KG1 (cell line): ENCODE measurements around the gene TMEM134.
"Not testable (repeated sequence)": the region's sequence is repeated elsewhere in the genome, so short reads cannot be mapped to it uniquely, and the experiment has no call there.

Experiments used
- DNase-seq: peaks from one replicate; lab custom pipeline; 2025; lab: John Stamatoyannopoulos, UW

The TMEM134 gene, protein sequence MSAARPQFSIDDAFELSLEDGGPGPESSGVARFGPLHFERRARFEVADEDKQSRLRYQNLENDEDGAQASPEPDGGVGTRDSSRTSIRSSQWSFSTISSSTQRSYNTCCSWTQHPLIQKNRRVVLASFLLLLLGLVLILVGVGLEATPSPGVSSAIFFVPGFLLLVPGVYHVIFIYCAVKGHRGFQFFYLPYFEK

GRCh38 chr11:67468759-67469507 is at the start of gene TMEM134:
Gene TMEM134 (minus strand): TSS chr11:67469251. CDS start chr11:67469192, 59 bp downstream.
- DNase-seq, result peak; percentile 83

GRCh38 chr11:67517784-67518552 is 48.9 kb upstream of the TMEM134 start:
- DNase-seq, result no peak

- no peak for DNase-seq
Observed at GRCh38 chr11:67516806-67517205, 47.8 kb upstream of the TMEM134 start.

GRCh38 chr11:67514116-67514515 is 45.1 kb upstream of the TMEM134 start:
- no peak for DNase-seq

DNA sequence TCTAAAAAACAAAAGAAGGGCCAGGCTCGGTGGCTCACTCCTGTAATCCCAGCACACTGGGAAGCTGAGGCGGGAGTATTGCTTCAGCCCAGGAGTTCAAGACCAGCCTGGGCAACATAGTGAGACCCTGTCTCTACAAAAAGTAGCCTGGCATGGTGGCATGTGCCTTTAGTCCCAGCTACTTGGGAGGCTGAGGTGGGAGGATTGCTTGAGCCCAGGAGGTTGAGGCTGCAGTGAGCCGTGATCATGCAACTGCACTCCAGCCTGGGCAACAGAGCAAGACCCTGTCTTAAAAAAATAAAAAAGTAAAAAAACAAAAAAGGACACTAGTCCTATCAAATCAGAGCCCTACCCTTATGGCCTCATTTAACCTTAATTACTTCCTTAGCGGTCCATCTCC is 42.5 kb upstream of the TMEM134 start:
- not testable (repeated sequence) for DNase-seq

- DNase-seq, result no peak
Observed at GRCh38 chr11:67510023-67510345, 40.9 kb upstream of the TMEM134 start.

GRCh38 chr11:67508486-67509121 is 39.6 kb upstream of the TMEM134 start:
- peak; percentile 96 for DNase-seq

DNA sequence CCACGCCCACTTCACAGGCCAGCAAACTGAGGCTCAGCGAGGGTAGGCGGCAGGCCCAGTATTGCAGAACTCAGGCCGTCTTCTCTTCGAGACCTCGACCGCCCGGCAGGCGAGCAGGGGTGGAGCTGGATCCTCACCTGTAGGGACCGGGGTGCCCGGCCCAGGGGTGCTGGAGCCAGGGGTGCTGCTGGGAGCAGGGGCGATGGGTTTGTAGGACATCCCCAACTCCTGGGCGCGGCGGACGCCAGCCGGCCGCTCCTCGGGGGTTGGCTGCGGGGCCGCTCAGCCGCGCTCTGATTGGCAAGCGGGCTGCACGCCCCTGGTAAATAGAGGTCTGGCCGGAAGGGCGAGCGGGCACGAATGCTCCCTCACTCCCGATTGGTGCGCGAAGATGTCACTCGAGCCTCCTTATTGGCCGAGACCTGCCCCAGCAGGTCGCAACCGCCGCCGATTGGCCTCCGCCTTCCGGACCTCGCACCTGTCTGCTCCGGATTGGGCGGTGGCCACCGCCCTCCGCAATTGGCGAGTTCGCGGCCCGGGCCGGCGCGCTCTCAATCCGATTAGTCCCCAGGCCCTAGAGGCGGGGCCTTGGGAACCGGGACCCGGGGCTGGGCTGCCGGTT is 38.9 kb upstream of the TMEM134 start, which contains the start of gene CDK2AP2:
Gene CDK2AP2, minus strand, starts transcription at position 299 of the 622 bp plus-strand sequence. Its CDS starts 80 bp downstream, at position 219.
- peak; percentile 99 for DNase-seq

GRCh38 chr11:67507242-67507863 is 38.3 kb upstream of the TMEM134 start:
- no peak for DNase-seq

- DNase-seq, result no peak
Observed at GRCh38 chr11:67506426-67507051, 37.5 kb upstream of the TMEM134 start.

GRCh38 chr11:67505605-67506396 is 36.8 kb upstream of the TMEM134 start:
- DNase-seq, result peak; percentile 95

DNA sequence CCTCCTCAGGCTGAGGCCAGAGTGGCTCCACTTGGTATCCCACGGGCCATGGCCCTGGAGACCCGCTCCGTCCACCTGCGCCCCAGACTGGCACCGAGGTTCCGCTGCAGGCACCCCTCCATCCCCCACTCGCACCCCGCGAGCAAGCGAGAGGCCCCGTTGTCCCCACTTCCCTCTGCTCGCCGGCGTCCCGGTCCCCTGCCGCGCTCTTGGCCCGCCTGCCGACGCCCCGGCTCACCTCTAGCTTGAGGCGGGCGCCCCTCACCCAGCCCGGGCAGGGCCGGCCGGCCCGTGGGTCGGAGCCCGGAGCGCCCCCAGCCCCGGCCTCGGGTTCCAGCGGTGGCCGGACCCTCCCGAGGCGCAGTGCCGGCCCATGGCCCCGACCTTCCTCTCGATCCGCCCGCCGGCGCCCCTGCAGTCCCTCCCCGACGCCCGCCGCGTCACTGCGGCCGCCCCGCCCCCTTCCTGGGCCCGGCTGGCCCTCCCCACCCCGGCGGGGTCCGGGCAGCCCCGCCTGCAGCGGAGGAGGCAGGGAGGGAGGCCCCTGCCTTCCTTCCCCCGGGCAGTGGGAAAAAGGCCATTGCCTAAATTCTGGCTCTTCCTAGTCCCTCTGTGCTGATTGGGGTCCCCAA is 36.0 kb upstream of the TMEM134 start, which contains the start of gene PITPNM1:
Gene PITPNM1, minus strand, starts transcription at position 414 of the 632 bp plus-strand sequence. CDS start 1,183 bp downstream, outside the sequence.
- no peak for DNase-seq

- DNase-seq, result no peak
Observed at GRCh38 chr11:67504005-67504949, 35.2 kb upstream of the TMEM134 start.

- DNase-seq, result no peak
Observed at GRCh38 chr11:67503119-67504004, 34.3 kb upstream of the TMEM134 start.

DNA sequence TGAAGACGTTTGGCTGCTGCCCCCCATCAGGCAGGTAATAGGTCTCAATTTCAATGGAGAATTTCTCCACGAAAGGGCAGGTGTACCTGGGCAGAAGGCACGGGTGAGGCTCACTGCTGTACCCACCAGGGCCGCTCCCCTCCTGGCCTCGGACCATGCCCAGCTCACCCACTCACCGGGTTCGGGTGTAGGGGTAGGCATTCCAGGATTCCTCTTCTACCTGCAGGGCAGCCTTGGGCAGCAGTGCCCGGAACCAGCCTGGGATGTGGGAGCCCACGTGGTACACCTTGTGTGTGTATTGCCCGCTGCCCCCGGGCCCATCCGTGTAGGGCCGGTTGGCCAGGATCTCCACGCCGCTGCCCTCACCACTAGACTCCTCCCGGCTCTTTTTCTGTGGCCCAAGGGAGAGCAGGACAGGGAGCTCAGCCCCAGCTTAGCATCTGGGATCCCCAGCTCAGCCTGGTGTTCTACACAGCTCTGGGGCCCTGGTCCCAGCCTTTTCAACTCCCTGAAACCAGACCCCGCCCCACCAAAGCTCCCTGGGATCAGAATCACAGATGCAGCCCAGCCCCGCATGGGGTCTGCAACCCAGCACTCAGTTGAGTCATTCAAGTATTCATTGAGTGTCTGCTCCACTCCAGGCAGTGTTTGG is 33.4 kb upstream of the TMEM134 start:
- DNase-seq, result no peak

- no peak for DNase-seq
Observed at GRCh38 chr11:67501854-67502253, 32.8 kb upstream of the TMEM134 start.
